IPS DF 4.7 (cell line): ENCODE results near the gene SSBP4.

Source experiments
- DNase-seq: peaks from one replicate; pipeline ENCODE4 v3.0.0-alpha.2; 2013; ENCODE audit warnings: low spot score; ENCODE audit errors: extremely low read depth

Gene SSBP4

DNA sequence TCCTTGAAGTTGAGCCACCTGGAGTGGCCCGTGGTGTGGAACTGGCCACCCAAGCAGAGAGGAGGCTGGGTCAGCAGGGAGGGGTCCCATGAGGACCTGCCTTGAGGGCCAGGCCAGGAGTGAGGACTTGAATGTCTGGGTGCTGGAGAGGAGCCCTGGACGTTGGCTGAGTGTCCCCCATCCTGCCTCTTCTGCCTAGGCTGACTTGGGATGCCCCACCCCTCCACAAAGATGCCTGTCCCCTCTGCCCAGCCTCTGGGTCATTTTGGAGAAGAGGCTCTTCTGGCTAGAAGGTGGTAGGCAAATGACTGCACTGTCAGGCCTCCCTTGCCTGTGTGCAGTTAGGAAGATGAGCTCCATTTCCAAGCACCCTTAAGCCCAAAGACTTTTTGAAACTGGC lies 1.7 kb downstream of the SSBP4 start:
- DNase-seq: no peak

DNA sequence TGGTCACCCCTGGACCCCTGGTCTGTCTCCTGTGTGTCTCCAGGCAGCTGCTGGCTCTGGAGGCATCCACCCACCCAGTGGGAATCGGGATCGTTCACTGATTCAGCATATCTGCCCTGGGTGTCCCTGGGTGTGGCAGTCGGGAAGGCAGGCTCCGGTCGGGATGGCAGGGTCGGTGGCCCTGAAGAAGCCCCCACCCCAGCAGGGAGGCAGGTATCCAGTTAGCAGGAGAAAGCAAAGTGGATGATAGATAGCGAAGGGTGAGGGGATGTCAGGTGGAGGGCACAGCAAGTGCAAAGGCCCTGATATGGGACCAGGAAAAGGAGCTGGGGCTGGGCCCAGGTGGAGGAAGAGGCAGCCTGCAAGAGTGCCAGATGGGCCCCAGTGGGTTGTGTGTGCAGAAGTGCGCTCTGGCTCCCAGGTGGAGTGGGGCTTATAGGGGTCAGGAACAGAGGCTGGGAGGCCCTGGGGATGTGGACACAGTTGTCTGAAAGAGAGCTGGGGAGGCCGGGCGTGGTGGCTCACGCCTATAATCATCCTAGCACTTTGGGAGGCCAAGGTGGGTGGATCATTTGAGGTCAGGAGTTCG lies 2.3 kb downstream of the SSBP4 start:
- no peak for DNase-seq

DNA sequence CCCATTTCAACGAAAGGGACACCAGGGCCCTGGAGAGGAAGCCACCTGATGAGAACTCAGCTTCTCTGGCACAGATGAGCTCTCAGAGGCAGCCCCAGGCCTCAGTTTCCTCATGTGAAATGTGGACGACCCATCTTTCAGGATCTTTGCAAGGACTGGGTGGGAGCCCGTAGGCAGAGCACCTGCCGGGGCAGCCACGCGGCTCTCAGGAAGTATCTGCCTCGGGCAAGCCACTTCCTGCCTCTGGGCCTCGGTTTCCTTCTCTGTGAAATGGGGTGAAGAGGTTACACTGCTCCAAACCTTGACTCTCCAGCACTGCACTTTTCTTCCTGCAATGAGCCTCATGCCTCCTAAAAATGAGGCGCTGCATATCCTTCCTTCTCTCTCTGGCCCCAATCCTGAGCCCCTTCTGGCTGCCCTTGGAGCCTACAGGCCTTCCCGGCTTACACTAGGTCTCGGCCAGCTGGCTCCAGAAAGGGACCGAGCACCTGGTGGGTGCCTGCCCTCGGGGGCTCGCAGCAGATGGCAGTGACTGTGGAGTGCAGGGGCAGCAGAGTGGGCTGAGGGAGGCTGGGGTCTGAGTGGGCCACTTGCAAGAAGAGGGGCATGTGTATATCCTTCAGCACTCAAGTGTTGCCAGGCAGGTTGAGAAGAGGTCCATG lies 3.5 kb downstream of the SSBP4 start:
- DNase-seq: no peak

DNA sequence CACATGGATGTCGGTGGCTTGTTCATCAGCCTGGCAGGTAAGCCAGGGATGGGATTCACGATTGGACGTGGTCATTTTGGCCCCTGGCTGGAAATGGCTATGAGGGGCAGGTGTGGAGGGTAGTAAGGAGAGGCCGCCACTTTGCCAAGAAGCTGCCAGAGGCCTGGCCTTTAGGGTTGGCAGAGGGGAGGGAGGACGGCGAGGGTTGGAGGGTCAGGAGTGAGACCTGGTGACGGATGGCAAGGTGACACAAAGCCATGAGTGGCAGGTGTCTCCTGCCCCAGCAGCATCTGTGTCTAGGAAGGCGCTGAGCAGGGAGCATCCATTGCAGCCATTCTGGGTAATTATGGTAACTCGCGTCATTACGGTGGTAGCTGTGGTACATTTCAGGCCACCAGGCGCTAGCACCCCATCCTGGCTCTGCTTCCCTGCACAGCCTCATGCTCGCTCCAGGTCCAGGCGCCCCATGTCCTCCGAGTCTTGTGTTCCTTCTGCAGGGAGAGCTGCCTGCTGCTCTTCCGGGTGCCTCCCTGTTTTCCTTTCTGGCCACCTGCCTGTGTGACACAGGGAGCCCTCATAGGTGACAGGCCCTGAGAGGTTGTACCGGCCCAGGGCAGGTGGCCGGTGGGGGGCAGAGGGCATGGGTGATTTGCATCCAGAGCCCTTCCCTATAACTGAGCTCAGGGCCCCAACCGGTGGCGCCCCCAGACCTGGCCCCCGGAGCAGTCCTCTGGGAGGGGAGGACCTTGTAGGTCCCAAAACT lies 4.2 kb downstream of the SSBP4 start:
- no peak for DNase-seq

DNA sequence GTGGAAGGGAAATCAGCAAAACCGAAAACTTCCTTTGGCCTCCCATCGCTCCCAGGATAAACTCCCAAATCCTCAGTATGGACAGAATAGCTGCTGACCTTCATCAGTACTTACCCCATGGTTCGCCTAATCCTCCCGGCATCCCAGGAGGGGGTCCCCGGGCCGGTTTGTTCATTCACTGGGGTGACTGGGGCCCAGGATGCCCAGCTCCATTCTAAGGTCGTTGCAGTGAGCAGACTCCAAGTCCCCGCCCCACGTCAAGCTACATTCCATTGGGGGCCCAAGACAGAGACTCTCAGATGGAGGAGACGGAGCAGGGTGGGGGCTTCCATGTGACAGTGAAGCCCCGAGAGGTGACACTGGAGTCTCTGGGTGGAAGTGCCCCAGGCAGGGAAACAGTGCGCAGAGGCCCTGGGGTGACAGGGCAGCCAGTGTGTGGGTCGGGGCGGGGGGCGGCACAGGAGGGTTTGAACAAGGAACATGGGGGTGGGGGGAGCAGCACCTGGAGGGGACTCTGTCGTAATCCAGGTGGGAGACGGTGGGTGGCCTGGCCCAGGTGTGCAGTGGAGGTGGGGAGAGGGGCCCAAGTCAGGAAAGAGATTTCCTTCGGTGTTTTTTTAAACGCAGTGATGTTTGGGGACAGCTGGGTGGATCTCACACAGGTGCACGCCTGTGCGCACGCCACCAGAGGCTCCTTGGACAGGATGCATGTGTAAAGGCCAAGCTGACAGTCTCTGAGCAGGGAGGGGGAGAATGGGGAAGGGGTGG lies 5.1 kb downstream of the SSBP4 start:
- DNase-seq: no peak

DNA sequence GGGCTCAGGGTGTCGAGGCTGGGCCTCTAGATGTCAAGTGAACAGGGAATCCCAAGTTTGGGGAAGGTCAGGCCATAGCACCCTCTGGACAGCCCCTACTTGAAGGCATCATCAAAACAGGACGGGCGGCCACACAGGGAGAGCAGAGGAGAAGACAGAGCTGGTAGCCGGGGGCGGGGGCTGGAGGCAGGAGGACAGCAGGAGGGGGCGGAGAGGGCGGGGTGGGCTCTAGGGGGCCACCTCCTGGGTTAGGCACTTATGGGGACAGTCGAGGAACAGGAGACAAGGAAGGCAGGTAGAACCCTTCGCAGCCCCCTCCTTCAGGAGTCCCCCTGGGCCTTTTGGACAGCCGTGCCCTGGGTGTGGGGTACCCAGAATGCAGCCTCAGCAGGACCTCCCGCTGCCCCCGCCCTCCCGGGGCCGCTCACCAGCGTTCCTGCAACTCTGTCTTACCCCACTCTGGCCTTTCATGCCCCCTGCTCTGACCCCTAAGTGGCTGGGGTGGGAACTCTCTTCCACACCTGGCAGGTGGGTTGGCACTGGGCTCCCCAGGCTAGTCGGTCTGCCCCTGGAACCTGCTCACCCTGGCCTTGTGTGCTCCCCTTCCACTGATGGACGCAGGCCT lies 5.8 kb downstream of the SSBP4 start:
- no peak for DNase-seq

DNA sequence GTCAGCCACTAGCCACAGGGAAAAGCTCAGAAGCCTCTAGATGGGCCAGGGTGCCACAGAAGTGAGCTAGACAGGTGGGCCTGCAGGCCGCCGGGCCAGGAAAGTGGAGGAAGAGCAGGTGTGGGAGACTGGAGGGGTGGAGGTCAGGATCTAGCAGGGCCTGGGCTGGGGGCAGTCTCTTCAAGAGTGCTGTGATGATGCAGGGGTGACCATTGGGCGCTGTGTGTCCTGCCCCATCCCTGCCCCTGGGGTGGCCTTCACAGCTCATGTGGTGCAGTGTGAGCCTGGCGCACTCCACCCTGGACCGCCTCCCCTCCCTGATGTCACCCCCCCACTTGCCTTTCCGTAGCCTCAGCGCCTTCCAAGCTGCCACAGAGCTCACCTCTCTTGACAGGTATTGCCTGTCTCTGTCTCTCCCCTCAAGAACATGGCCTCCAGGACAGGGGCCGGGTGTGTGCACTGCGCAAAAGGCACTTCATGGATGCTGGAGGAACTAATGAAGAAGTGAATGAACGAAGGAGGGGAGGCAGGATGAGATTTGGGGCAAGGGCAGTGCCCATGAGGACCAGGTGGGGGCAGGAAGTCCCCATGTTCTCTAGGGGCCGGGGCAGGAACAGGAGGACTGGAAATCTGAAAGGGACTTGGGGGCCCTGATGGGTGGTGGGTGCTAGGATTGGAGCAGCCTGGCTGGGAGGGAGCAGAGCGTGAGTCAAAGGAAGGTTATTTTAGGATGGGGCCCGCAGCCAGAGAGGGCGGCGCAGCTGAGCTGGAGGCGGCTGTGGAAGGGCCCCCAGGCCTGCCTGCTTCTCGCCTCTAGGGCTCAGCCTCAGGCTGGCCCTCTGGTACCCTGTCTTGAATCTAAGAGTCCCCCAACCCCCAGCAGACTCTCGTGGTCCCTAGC lies 6.6 kb downstream of the SSBP4 start:
- DNase-seq: no peak

DNA sequence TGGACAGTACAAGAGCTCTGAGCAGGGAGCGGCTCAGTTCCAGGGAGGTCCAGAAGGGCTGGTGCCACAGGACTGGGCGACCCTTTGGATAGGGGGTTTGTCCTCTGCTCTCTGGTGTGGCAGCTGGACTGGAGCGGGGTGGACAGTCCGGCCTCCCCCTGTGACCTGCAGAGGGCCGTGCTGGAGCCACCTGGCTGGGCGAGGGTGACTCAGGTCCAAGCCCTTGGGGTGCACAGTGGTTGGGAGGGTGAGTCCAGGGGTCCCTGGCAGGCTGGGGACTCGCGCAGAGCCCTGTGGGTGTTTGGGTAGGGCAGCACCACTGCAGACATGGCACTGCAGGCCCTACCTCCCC lies 7.2 kb downstream of the SSBP4 start:
- no peak for DNase-seq

DNA sequence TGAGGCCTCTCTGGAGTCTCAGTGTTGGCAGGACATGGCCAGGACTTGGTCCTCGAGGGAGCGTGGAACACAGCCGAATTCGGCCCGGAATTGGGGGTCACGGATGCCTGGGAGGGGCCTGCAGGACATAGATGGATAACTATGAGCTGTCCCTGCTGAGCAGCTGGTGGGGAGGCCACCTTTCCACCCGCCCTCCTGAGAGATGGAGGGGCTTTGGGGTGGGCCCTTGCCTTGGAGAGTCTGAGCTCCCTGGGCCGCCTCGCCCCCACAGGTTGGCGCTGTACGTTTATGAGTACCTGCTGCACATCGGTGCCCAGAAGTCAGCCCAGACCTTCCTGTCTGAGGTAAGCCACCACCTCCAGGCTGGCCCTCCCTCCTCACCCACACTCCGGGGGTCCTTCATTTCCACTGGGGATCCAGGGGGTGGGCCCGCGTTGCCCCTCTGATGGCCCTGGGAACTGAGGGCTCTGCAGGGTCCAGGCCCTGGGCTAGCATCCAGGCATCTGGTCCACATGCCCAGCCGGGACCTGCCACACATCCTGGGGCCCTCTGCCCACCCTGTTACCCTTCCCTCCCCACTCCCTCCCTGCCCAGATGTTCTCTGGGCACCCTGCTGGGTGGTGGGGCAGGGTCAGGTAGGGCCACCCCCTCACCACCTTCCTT lies 8.0 kb downstream of the SSBP4 start:
- no peak for DNase-seq

DNA sequence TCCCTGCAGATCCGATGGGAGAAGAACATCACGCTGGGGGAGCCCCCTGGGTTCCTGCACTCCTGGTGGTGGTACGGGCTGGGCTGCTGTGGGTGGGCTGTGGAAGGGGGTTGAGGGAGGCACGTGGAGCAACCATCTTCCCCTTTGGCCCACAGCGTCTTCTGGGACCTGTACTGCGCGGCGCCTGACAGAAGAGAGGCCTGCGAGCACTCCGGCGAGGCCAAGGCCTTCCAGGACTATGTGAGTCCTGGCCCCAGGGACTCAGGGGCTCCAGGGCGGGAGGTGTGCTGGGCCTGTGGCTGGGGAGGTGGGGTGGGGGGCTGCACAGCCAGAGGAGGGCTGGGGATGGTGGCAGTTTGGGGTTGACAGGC lies 8.5 kb downstream of the SSBP4 start:
- DNase-seq: no peak

DNA sequence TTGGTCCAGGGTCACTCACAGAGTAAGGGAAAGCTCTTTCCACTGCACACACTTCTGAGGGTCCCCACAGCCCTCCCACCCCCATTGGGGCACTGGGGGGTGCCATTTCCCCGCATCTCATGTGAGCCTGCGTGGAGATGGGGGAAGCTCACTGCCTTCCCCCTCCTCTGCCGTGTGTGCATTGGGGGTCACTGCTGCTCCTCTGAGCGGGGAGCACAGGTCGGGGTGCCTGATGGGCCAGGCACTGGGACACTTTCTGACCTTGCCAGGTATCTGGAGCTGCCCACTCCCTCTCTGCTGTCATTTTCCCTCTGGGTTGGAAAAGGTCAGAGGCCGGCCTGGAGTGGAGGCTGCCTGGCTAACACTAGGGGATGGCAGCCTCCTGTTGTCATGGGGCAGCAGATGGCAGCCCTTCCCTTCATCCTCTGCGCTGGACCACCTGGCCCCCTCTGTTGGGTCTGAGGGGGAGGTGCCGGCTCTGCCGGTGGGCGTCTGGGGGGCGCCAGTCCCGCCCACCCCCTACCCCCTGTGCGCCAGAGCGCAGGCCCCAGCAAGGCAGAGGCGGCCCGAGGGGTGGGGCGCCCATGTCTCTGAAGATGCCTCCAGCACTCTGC lies 9.1 kb downstream of the SSBP4 start:
- no peak for DNase-seq

DNA sequence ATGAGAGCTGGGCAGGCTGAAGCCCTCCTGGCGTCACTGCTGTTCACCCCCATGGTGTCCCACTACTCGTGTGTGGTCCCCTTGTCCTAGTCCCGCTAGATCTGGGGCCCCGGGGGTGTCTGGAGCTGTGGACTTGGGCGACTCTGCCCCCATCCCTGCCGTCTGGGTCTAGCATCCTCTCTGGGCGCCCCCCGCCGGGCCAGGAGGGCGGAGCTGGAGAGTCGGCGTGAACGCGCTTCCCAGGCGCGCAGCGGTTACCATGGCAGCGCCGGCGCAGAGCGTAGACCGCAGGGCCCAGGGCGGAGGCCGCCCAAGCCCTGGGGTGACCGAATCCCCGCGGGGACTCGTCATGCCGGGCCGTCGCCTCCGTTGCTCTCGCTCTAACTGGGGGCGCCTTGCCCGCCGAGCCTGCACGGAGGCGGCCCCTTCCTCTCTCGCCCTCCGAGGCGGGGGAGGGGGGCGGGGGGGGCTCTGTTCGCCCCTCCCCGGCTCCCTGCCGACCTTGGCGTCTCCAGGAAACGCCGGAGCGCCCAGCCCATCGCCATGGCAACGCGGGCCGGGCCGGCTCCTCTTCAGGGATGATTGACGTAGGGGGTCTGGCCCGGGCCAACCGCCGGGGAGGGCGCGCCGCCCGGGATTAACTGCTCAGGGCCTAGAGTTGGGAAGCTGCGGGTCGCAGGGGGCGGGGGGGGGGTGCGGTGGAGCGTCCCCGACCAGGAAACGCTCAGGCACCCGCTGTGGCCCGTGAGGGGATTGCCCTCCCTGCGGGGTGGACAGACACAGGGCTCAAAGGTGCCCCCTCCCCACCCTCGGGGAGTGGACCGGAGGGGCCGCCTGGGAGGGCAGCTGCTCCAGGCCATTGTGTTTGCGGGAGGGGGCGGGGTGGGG lies 9.8 kb downstream of the SSBP4 start:
- DNase-seq: no peak

DNA sequence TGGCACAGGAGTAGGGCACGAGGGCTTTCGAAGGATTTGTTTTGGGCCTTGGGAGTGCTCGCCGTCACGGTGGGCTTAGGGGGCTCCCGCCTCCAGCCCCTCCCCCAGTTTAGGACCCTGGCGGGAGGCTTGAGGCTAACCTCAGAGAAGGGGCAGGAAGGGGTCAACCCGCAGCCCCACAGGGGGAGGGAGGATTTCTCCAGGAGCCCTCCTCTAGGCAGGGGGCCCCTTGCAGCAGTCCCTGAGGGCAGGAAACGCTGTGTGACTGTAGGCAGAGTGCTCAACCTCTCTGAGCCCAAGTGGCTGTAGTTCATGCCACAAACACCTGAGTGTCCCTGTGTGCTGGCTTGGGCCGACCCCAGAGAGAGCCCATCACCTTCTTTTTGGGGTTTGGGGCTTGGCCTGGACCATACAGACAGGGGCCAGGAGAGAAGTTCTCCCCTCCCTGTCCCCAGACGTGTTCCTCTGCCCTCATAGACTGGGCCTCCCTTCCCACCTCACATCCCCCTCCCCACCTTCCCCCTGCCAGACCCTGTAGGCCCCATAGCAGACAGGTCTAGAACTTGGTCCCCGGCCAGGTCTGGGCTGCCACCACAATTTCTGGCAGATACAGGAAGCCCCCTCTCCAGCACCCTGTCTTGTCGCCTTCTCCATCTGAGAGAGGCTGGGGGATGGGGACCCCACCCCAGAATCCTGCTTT lies 10.7 kb downstream of the SSBP4 start:
- no peak for DNase-seq

DNA sequence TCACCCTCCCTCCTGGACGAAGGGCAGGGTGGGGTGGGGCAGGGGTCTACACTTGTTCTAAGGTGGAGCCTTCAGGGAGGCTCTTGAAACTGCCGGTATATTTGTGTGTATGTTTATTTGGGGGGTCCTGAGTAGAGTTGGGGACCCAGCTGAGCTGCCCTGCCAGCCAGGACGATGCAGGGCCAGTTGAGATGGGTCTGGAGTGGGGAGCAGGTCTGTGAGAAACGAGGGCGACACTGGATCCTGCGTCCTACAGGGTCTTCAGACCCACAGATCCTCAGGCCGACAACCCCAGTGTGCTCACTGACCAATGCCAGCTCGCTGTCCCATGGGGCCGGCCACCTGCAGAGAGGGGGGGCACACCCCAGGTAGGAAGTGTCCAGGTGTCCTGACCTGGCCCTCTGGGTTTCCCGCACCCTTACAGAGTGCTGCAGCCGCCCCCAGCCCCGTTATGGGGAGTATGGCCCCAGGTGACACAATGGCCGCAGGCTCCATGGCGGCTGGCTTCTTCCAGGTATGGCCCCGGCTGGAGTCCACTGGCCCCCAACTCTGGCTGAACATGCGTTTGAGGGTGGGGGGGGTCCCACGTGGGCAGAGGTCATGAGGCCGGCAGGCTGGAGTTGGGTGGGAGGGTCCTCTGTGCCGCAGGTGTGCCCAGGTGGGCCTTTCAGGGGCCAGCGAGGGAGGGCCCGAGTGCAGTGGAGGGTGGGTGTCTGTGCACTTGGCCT lies 11.4 kb downstream of the SSBP4 start:
- DNase-seq: no peak

DNA sequence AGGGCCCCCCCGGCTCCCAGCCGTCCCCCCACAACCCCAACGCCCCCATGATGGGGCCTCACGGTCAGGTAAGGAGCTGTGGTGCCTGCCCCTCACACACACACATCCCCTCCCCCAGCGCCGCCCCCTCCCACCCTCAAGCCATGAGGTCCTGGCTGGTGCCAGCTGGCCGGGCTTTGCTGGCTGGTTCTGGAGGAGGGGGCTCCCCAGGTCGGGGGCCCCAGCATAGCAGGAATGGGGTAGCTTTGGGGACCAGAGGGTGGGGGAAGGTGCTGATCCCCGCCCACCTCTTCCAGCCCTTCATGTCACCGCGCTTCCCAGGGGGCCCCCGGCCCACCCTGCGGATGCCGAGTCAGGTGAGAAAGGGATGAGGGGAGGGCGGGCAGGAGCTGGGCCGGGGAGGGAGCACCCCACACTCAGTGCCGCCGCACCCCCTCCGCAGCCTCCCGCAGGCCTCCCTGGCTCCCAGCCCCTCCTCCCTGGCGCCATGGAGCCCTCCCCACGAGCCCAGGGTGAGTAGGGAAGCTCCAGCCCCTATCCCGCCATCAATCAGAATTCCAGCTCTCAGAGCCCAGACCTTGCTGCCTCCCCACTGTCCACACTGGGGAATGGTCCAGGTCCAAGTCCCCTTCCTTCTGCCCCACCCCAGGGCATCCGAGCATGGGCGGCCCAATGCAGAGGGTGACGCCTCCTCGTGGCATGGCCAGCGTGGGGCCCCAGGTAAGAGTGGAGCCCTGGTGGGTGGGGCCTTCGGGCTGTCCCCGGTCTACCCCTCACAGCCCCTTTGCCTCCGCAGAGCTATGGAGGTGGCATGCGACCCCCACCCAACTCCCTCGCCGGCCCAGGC lies 12.4 kb downstream of the SSBP4 start:
- DNase-seq: no peak

DNA sequence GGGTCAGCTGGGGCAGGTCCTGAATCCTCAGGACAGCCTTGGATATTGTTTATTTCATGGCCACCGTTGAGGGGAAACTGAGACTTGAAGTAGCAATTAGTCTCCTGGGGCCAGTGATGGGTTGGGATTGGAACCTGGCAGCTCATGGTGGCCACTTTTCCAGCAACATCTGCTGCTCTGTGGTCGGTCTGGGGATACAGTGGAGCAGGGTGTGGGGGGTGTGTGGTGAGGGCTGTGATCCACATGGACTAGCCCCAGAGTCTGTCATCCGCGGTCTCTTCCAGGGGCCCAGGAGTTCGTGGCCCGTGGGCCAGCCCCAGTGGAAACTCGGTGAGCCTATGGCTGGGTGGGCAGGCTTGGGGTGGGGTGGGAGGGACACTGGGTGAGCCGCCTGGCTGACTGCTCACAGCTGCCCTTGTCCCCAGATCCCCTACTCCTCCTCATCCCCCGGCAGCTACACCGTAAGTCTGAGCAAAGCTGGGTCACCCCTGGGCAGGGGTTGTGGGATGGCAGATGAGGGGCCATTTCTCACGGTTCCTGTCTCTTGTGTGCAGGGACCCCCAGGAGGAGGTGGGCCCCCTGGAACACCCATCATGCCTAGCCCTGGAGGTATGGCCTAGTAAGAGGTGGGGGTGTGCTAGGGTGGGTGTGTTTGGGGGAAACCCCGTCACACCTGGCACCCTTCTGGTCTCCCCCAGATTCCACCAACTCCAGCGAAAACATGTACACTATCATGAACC lies 13.2 kb downstream of the SSBP4 start:
- DNase-seq: no peak
